ENCODE results near the gene GIPC1.

Gene GIPC1

DNA sequence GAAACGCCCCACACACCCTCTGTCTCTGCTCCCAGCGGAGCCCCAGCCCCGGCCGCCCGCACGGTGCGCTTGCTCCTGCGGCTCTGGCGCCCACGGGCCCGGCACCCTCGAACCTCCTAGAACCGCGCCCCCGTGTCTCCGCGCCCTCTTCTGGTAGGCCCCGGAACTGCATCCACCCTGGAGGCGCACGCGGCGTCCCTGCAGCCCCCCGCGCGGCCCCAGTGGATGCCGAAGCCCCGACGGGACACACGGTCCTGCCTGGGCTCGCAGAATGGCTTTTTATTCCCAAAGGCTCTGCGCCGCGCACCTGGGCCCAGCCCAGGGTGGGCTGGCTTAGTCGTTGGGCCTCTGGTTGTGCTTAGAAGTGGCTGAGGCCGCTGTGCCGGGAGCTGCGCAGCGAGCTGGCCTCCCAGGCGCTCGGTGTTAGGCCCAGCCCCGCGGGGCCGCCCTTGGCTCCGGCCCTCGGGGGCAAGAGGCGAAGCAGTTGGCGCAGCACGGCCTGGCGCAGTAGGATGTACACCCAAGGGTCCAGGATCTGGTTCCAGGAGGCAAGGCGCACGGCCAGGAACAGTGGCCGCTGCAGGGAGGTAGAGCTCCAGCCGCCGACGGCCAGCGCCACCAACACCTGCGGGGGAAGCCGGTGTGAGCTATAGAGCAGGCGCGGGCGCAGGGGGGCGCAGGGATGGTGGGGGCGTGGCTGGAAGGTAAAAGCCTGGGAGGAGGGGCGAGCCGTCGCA lies 23.6 kb downstream of the GIPC1 start:
- Histone ChIP-seq H3K79me2 (ENCODE audit: insufficient read depth, low read length) (no peaks in the 10 kb centered on the region), H3K9ac (ENCODE audit: low read length) (no peak overlapping the region; the same call in 1 of the 2 replicates), H3K4me2 (ENCODE audit: low read length) (peak overlapping the region; percentile 42), H2AFZ (ENCODE audit: low read length) (no peak overlapping the region), H3K27ac (ENCODE audit: low read depth, low read length, poor library complexity, severe bottlenecking) (no peak overlapping the region), H3K36me3 (ENCODE audit: insufficient read depth, low read length) (peaks cover 28% of the 10 kb centered on the region), H3K4me1 (ENCODE audit: insufficient read depth, low read length, severe bottlenecking) (peaks cover 9% of the 10 kb centered on the region), H3K4me3 (ENCODE audit: low read depth, low read length, poor library complexity, severe bottlenecking) (peak overlapping the region; percentile 12), H3K9me3 (ENCODE audit: low read length) (no peaks in the 10 kb centered on the region), H3K9me2 (ENCODE audit: low read depth, low read length) (no peaks in the 10 kb centered on the region), H4K20me1 (ENCODE audit: insufficient read depth, low read length) (no peaks in the 10 kb centered on the region), H3K27me3 (ENCODE audit: insufficient read depth, low read length) (peaks cover 6% of the 10 kb centered on the region; the same call in 1 of the 2 replicates), H3F3A (ENCODE audit: insufficient read depth, low read length) (no peaks in the 10 kb centered on the region)
- TF ChIP-seq, protein P1, sequence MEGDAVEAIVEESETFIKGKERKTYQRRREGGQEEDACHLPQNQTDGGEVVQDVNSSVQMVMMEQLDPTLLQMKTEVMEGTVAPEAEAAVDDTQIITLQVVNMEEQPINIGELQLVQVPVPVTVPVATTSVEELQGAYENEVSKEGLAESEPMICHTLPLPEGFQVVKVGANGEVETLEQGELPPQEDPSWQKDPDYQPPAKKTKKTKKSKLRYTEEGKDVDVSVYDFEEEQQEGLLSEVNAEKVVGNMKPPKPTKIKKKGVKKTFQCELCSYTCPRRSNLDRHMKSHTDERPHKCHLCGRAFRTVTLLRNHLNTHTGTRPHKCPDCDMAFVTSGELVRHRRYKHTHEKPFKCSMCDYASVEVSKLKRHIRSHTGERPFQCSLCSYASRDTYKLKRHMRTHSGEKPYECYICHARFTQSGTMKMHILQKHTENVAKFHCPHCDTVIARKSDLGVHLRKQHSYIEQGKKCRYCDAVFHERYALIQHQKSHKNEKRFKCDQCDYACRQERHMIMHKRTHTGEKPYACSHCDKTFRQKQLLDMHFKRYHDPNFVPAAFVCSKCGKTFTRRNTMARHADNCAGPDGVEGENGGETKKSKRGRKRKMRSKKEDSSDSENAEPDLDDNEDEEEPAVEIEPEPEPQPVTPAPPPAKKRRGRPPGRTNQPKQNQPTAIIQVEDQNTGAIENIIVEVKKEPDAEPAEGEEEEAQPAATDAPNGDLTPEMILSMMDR (IDR thresholded peaks at IDR 0.05; ENCODE audit: low read length): peak; percentile 85
- no peak for TF ChIP-seq EZH2 (IDR thresholded peaks at IDR 0.05; ENCODE audit: borderline replicate concordance, low read length)

- no peaks in the 10 kb centered on the region for H3K79me2 ChIP-seq (ENCODE audit: insufficient read depth, low read length)
- no peak overlapping the region for H3K27ac ChIP-seq (ENCODE audit: low read depth, low read length, poor library complexity, severe bottlenecking)
- H3K4me2 ChIP-seq (ENCODE audit: low read length): peak overlapping the region; percentile 42
- TF ChIP-seq EZH2 (IDR thresholded peaks at IDR 0.05; ENCODE audit: borderline replicate concordance, low read length): no peak
- TF ChIP-seq, protein P1 (IDR thresholded peaks at IDR 0.05; ENCODE audit: low read length): no peak
- no peaks in the 10 kb centered on the region for H3F3A ChIP-seq (ENCODE audit: insufficient read depth, low read length)
- no peak overlapping the region for H3K9ac ChIP-seq (ENCODE audit: low read length)
- no peak overlapping the region for H3K4me3 ChIP-seq (ENCODE audit: low read depth, low read length, poor library complexity, severe bottlenecking)
- H3K9me3 ChIP-seq (ENCODE audit: low read length): no peaks in the 10 kb centered on the region
- H3K4me1 ChIP-seq (ENCODE audit: insufficient read depth, low read length, severe bottlenecking): peaks cover 9% of the 10 kb centered on the region
- no peak overlapping the region for H2AFZ ChIP-seq (ENCODE audit: low read length)
- no peaks in the 10 kb centered on the region for H3K9me2 ChIP-seq (ENCODE audit: low read depth, low read length)
- peaks cover 6% of the 10 kb centered on the region; the same call in 1 of the 2 replicates for H3K27me3 ChIP-seq (ENCODE audit: insufficient read depth, low read length)
- H3K36me3 ChIP-seq (ENCODE audit: insufficient read depth, low read length): peaks cover 27% of the 10 kb centered on the region
- H4K20me1 ChIP-seq (ENCODE audit: insufficient read depth, low read length): no peaks in the 10 kb centered on the region
Measured at GRCh38 chr19:14471436-14472187, 24.3 kb downstream of the GIPC1 start.

- H3K4me3 ChIP-seq (ENCODE audit: low read depth, low read length, poor library complexity, severe bottlenecking): no peak overlapping the region
- H3K9me3 ChIP-seq (ENCODE audit: low read length): no peaks in the 10 kb centered on the region
- no peak for TF ChIP-seq EZH2 (IDR thresholded peaks at IDR 0.05; ENCODE audit: borderline replicate concordance, low read length)
- H4K20me1 ChIP-seq (ENCODE audit: insufficient read depth, low read length): no peaks in the 10 kb centered on the region
- H3K27me3 ChIP-seq (ENCODE audit: insufficient read depth, low read length): no peaks in the 10 kb centered on the region
- H3K4me1 ChIP-seq (ENCODE audit: insufficient read depth, low read length, severe bottlenecking): peaks cover 9% of the 10 kb centered on the region
- no peak overlapping the region for H3K27ac ChIP-seq (ENCODE audit: low read depth, low read length, poor library complexity, severe bottlenecking)
- no peak overlapping the region for H3K4me2 ChIP-seq (ENCODE audit: low read length)
- peaks cover 36% of the 10 kb centered on the region for H3K36me3 ChIP-seq (ENCODE audit: insufficient read depth, low read length)
- H3K9me2 ChIP-seq (ENCODE audit: low read depth, low read length): no peaks in the 10 kb centered on the region
- no peaks in the 10 kb centered on the region for H3F3A ChIP-seq (ENCODE audit: insufficient read depth, low read length)
- no peak overlapping the region for H2AFZ ChIP-seq (ENCODE audit: low read length)
- no peak overlapping the region for H3K9ac ChIP-seq (ENCODE audit: low read length)
- no peaks in the 10 kb centered on the region for H3K79me2 ChIP-seq (ENCODE audit: insufficient read depth, low read length)
Measured at GRCh38 chr19:14470031-14470876, 25.7 kb downstream of the GIPC1 start.

All from OCI-LY1 (cell line).